ENCODE data around the gene NPPC. TPM values are rescaled to one million over a fixed set of nuclear protein-coding genes. Genes with fewer than 3 reads are reported as not detected.

Gene NPPC
- total RNA-seq, 2 donors from 2014 or later: not detected

GRCh38 chr2:231937057-231937456 lies 10.9 kb upstream of the NPPC start:
- DNase-seq (no peak), ATAC-seq (no peak)
- intact Hi-C loops (cut with DNase I, micrococcal nuclease): no loop called here

GRCh38 chr2:231936491-231936890 lies 10.3 kb upstream of the NPPC start:
- ATAC-seq (no peak), DNase-seq (no peak)
- intact Hi-C loops (cut with DNase I, micrococcal nuclease): no loop called here

- intact Hi-C loops (cut with DNase I, micrococcal nuclease): no loop called here
- ATAC-seq (no peak), DNase-seq (no peak)
These were observed 9.6 kb upstream of the NPPC start for GRCh38 chr2:231935815-231936214.

GRCh38 chr2:231935207-231935524 lies 9.0 kb upstream of the NPPC start:
- no peak for ATAC-seq
- DNase-seq: no peak
- intact Hi-C loops (cut with DNase I, micrococcal nuclease): no loop called here

GRCh38 chr2:231934441-231935206 lies 8.4 kb upstream of the NPPC start:
- ATAC-seq (no peak), DNase-seq (no peak)
- intact Hi-C loops (cut with DNase I, micrococcal nuclease): no loop called here

- intact Hi-C loops (cut with DNase I, micrococcal nuclease): no loop called here
- no peak for DNase-seq
- ATAC-seq: no peak
These were observed 7.8 kb upstream of the NPPC start for GRCh38 chr2:231933916-231934401.

GRCh38 chr2:231932985-231933915 lies 7.1 kb upstream of the NPPC start:
- intact Hi-C loops (cut with DNase I, micrococcal nuclease): no loop called here
- no peak for DNase-seq
- no peak for ATAC-seq

GRCh38 chr2:231932711-231932970 lies 6.4 kb upstream of the NPPC start:
- intact Hi-C loops (cut with DNase I, micrococcal nuclease): no loop called here
- no peak for DNase-seq
- no peak for ATAC-seq

GRCh38 chr2:231931481-231931915 lies 5.3 kb upstream of the NPPC start:
- intact Hi-C loops (cut with DNase I, micrococcal nuclease): no loop called here
- ATAC-seq (no peak), DNase-seq (no peak)

GRCh38 chr2:231930593-231931281 lies 4.5 kb upstream of the NPPC start:
- ATAC-seq: no peak
- intact Hi-C loops (cut with DNase I, micrococcal nuclease): no loop called here
- DNase-seq: no peak

GRCh38 chr2:231929961-231930592 lies 3.9 kb upstream of the NPPC start:
- peak in 1 of 2 donors; percentile 21 for DNase-seq
- ATAC-seq: no peak
- intact Hi-C loops (cut with DNase I, micrococcal nuclease): loop anchor here (5.0 to 10.0 kb wide), 3 partner anchors 395 to 505 kb away; no protein-coding TSS in a partner anchor

GRCh38 chr2:231928901-231929725 lies 2.9 kb upstream of the NPPC start:
- intact Hi-C loops (cut with DNase I, micrococcal nuclease): loop anchor here (5.0 to 10.0 kb wide), 3 partner anchors 396 to 506 kb away; no protein-coding TSS in a partner anchor
- no peak for DNase-seq
- no peak for ATAC-seq

GRCh38 chr2:231928481-231928880 lies 2.3 kb upstream of the NPPC start:
- ATAC-seq: no peak
- intact Hi-C loops (cut with DNase I, micrococcal nuclease): loop anchor here (5.0 to 10.0 kb wide), 3 partner anchors 396 to 506 kb away; no protein-coding TSS in a partner anchor
- DNase-seq: no peak

GRCh38 chr2:231927566-231927890 lies 1.3 kb upstream of the NPPC start:
- intact Hi-C loops (cut with DNase I, micrococcal nuclease): loop anchor here (5.0 to 10.0 kb wide), 3 partner anchors 397 to 507 kb away; no protein-coding TSS in a partner anchor
- no peak for DNase-seq
- no peak for ATAC-seq

GRCh38 chr2:231926761-231927565 lies 767 bp upstream of the NPPC start:
- intact Hi-C loops (cut with DNase I, micrococcal nuclease): loop anchor here (5.0 to 10.0 kb wide), 3 partner anchors 398 to 508 kb away; no protein-coding TSS in a partner anchor
- peak; percentile 22 for ATAC-seq
- DNase-seq: peak in 1 of 2 donors; percentile 21

- ATAC-seq (peak; percentile 95), DNase-seq (peak; percentile 69 to 87)
- intact Hi-C loops (cut with DNase I, micrococcal nuclease): loop anchor here (5.0 to 10.0 kb wide), 3 partner anchors 399 to 509 kb away; no protein-coding TSS in a partner anchor
These were observed 655 bp downstream of the NPPC start for GRCh38 chr2:231925303-231926179.

Measured in left colon (tissue), 2 donors.